ENCODE measurements around the gene CALU.

Gene CALU

DNA sequence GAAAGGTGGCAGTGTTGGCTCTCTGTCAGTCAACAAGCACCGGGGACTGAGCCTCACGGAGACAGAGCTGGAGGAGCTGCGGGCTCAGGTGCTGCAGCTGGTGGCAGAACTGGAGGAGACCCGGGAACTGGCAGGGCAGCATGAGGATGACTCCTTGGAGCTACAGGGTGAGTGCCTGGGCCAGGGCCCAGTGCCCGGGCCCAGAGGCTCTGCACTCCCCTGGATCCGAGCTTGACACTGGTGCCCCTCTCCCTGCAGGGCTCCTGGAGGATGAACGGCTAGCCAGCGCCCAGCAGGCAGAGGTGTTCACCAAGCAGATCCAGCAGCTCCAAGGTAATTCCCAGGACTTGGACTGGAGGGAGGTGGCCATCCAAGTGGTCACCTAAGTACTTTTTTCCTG lies 55.3 kb downstream of the CALU start:
- Histone ChIP-seq H3K4me1 (ENCODE audit: control insufficient read depth, insufficient read depth, low read length) (peaks cover 2% of the 10 kb centered on the region; the same call in 1 of the 2 replicates), H3K9me3 (ENCODE audit: control insufficient read depth, insufficient read depth, low read depth, low read length) (no peaks in the 10 kb centered on the region), H3K36me3 (ENCODE audit: control insufficient read depth in 2 of 2, insufficient read depth in 1 of 2, low read length in 2 of 2) (peaks cover 0 to 17% of the 10 kb centered on the region in 2 experiments; a peak in 2 of 3 replicates), H3K4me3 (ENCODE audit: low read depth, low read length) (no peak overlapping the region), H3K27ac (ENCODE audit: extremely low read depth, low read depth, low read length) (no peak overlapping the region)
- CTCF ChIA-PET = interaction anchor here (0.6 kb wide), 1 partner anchor 294 kb away, joined by 3 read pairs; no protein-coding TSS in a partner anchor
- TF ChIP-seq ZNF433 (tag by site-specific recombination; IDR thresholded peaks at IDR 0.05; ENCODE audit: low read depth) (no peak), ZNF335 (tag by site-specific recombination; conservative IDR thresholded peaks at IDR 0.05) (no peak), ZBTB1 (tag by site-specific recombination; IDR thresholded peaks at IDR 0.05) (no peak), ZNF354C (tag by site-specific recombination; IDR thresholded peaks at IDR 0.05; ENCODE audit: borderline replicate concordance, low read depth) (no peak), ZNF350 (tag by site-specific recombination; IDR thresholded peaks at IDR 0.05) (no peak), SP3 (tag by site-specific recombination; IDR thresholded peaks at IDR 0.05) (no peak), ZNF292 (tag by site-specific recombination; IDR thresholded peaks at IDR 0.05; ENCODE audit: borderline replicate concordance, low read depth) (no peak)
- TF ChIP-seq, protein P1, sequence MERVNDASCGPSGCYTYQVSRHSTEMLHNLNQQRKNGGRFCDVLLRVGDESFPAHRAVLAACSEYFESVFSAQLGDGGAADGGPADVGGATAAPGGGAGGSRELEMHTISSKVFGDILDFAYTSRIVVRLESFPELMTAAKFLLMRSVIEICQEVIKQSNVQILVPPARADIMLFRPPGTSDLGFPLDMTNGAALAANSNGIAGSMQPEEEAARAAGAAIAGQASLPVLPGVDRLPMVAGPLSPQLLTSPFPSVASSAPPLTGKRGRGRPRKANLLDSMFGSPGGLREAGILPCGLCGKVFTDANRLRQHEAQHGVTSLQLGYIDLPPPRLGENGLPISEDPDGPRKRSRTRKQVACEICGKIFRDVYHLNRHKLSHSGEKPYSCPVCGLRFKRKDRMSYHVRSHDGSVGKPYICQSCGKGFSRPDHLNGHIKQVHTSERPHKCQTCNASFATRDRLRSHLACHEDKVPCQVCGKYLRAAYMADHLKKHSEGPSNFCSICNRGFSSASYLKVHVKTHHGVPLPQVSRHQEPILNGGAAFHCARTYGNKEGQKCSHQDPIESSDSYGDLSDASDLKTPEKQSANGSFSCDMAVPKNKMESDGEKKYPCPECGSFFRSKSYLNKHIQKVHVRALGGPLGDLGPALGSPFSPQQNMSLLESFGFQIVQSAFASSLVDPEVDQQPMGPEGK (tag by site-specific recombination; IDR thresholded peaks at IDR 0.05) = no peak
- POLR2A ChIA-PET = no interaction called here

DNA sequence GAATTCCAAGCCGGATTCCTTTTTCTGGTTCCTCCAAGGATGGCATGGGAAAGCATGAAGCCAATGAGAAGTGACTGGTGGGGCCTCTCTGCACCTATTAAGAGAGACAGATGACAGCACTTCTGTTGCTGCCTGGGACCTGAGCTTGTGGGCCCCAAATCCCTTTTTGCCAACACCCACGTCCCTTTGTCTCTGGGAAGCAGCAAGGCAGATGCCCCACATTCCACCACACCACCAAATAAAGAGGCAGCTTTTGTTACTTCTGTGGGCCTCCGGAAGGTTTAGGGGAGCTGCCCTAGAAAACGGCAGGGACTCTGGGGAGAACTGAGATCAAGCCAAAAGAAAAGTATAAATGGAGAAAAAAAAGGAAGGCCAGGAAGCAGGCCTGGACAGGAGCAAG lies 56.0 kb downstream of the CALU start:
- Histone ChIP-seq H3K27ac (ENCODE audit: extremely low read depth, low read depth, low read length) (no peak overlapping the region), H3K4me1 (ENCODE audit: control insufficient read depth, insufficient read depth, low read length) (peaks cover 2% of the 10 kb centered on the region; the same call in 1 of the 2 replicates), H3K36me3 (ENCODE audit: control insufficient read depth in 2 of 2, insufficient read depth in 1 of 2, low read length in 2 of 2) (peaks cover 0 to 17% of the 10 kb centered on the region in 2 experiments; a peak in 2 of 3 replicates), H3K4me3 (ENCODE audit: low read depth, low read length) (no peak overlapping the region), H3K9me3 (ENCODE audit: control insufficient read depth, insufficient read depth, low read depth, low read length) (no peaks in the 10 kb centered on the region)
- ChIA-PET POLR2A (no interaction called here), CTCF (no interaction called here)
- TF ChIP-seq ZNF514 (tag by site-specific recombination; IDR thresholded peaks at IDR 0.05) = no peak
- TF ChIP-seq, protein P2, sequence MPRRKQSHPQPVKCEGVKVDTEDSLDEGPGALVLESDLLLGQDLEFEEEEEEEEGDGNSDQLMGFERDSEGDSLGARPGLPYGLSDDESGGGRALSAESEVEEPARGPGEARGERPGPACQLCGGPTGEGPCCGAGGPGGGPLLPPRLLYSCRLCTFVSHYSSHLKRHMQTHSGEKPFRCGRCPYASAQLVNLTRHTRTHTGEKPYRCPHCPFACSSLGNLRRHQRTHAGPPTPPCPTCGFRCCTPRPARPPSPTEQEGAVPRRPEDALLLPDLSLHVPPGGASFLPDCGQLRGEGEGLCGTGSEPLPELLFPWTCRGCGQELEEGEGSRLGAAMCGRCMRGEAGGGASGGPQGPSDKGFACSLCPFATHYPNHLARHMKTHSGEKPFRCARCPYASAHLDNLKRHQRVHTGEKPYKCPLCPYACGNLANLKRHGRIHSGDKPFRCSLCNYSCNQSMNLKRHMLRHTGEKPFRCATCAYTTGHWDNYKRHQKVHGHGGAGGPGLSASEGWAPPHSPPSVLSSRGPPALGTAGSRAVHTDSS (tag by site-specific recombination; IDR thresholded peaks at IDR 0.05) = no peak

DNA sequence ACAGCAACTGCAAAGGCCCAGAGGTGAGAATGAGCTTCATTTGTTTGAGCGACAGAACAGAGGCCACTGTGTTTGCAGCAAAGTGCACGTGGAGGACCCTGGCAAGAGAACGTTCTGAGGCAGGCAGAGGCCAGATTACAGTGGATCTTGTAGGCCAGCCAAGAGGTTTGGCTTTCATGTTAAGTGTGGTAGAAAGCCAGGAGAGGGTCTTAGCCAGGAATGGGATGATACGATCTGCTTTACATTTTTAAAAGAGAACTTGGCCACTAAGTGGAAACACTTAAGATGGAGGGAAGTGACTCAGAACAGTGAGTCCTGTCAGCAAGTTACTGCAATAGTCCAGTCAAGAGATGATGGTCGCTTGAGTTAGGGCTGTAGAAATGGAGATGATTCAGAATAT lies 57.2 kb downstream of the CALU start:
- Histone ChIP-seq H3K4me1 (ENCODE audit: control insufficient read depth, insufficient read depth, low read length) (peaks cover 2% of the 10 kb centered on the region; the same call in 1 of the 2 replicates), H3K27ac (ENCODE audit: extremely low read depth, low read depth, low read length) (no peak overlapping the region), H3K4me3 (ENCODE audit: low read depth, low read length) (no peak overlapping the region), H3K9me3 (ENCODE audit: control insufficient read depth, insufficient read depth, low read depth, low read length) (no peaks in the 10 kb centered on the region), H3K36me3 (ENCODE audit: control insufficient read depth in 2 of 2, insufficient read depth in 1 of 2, low read length in 2 of 2) (peaks cover 0 to 23% of the 10 kb centered on the region in 2 experiments; a peak in 2 of 3 replicates)
- CTCF ChIA-PET = no interaction called here
- no peak for TF ChIP-seq ZFP69B (tag by site-specific recombination; IDR thresholded peaks at IDR 0.05)
- TF ChIP-seq, protein P3, sequence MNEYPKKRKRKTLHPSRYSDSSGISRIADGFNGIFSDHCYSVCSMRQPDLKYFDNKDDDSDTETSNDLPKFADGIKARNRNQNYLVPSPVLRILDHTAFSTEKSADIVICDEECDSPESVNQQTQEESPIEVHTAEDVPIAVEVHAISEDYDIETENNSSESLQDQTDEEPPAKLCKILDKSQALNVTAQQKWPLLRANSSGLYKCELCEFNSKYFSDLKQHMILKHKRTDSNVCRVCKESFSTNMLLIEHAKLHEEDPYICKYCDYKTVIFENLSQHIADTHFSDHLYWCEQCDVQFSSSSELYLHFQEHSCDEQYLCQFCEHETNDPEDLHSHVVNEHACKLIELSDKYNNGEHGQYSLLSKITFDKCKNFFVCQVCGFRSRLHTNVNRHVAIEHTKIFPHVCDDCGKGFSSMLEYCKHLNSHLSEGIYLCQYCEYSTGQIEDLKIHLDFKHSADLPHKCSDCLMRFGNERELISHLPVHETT (tag by site-specific recombination; IDR thresholded peaks at IDR 0.05) = no peak
- no peak for TF ChIP-seq ZNF426 (tag by site-specific recombination; IDR thresholded peaks at IDR 0.05)
- POLR2A ChIA-PET = no interaction called here

DNA sequence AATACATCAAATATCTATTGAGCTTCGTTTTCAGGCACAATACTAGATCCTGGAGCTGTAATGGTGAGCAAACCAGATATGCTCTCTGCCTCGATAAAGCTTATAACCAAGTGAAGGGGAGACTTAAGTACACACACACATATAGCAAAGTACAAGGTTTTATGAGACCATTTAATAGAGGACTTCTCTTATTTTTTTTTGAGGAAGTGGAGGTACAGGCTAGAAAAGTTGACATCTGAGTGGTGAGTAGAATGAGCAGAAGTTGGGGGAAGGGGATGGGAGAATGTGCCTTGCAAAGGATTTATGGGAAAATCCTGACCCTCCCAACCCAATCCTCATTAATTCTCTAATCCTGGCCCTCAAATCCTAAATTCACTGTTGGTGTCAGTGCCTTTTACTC lies 60.3 kb downstream of the CALU start:
- Histone ChIP-seq H3K4me1 (ENCODE audit: control insufficient read depth, insufficient read depth, low read length) (no peaks in the 10 kb centered on the region), H3K27ac (ENCODE audit: extremely low read depth, low read depth, low read length) (no peak overlapping the region), H3K36me3 (ENCODE audit: control insufficient read depth in 2 of 2, insufficient read depth in 1 of 2, low read length in 2 of 2) (peaks cover 4 to 27% of the 10 kb centered on the region in 2 experiments; a peak in 2 of 3 replicates), H3K4me3 (ENCODE audit: low read depth, low read length) (no peak overlapping the region), H3K9me3 (ENCODE audit: control insufficient read depth, insufficient read depth, low read depth, low read length) (no peaks in the 10 kb centered on the region)
- ChIA-PET POLR2A (no interaction called here), CTCF (no interaction called here)
- TF ChIP-seq ZNF324 (tag by site-specific recombination; IDR thresholded peaks at IDR 0.05) (no peak), ZNF830 (tag by site-specific recombination; IDR thresholded peaks at IDR 0.05; ENCODE audit: low read depth) (no peak), ZNF768 (tag by site-specific recombination; IDR thresholded peaks at IDR 0.05) (no peak), ZNF366 (tag by site-specific recombination; conservative IDR thresholded peaks at IDR 0.05) (no peak), ZNF169 (tag by site-specific recombination; IDR thresholded peaks at IDR 0.05) (no peak), ZNF214 (tag by site-specific recombination; IDR thresholded peaks at IDR 0.05; ENCODE audit: borderline replicate concordance) (no peak), ZNF239 (tag by site-specific recombination; IDR thresholded peaks at IDR 0.05) (no peak), ZNF654 (tag by site-specific recombination; IDR thresholded peaks at IDR 0.05; ENCODE audit: low read depth) (no peak), ZNF561 (tag by site-specific recombination; IDR thresholded peaks at IDR 0.05; ENCODE audit: borderline replicate concordance) (no peak), HOXC10 (CRISPR knock-in tag; IDR thresholded peaks at IDR 0.05) (no peak)
- TF ChIP-seq, protein P4, sequence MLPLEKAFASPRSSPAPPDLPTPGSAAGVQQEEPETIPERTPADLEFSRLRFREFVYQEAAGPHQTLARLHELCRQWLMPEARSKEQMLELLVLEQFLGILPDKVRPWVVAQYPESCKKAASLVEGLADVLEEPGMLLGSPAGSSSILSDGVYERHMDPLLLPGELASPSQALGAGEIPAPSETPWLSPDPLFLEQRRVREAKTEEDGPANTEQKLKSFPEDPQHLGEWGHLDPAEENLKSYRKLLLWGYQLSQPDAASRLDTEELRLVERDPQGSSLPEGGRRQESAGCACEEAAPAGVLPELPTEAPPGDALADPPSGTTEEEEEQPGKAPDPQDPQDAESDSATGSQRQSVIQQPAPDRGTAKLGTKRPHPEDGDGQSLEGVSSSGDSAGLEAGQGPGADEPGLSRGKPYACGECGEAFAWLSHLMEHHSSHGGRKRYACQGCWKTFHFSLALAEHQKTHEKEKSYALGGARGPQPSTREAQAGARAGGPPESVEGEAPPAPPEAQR (tag by site-specific recombination; IDR thresholded peaks at IDR 0.05) = no peak
